Mammary epithelial cell (primary cell): ENCODE results near the gene PCDHGB1.

Experiments
- CTCF ChIP-seq, 2 donors: IDR thresholded peaks in 1 of 2; conservative IDR thresholded peaks in 1 of 2; 2 replicates each; pipeline ENCODE4 v1.5.1; 2011 to 2012; ENCODE audit warnings: inconsistent platforms in 2 of 2, low read length in 2 of 2, mild to moderate bottlenecking in 2 of 2, control low read depth in 1 of 2, low read depth in 1 of 2; ENCODE audit not compliant: insufficient read depth in 1 of 2; ENCODE audit errors: extremely low read depth in 1 of 2
- EZH2 ChIP-seq: IDR thresholded peaks from 2 replicates; pipeline ENCODE4 v1.6.1; 2012; ENCODE audit warnings: low read length, inconsistent platforms, borderline replicate concordance

DNA sequence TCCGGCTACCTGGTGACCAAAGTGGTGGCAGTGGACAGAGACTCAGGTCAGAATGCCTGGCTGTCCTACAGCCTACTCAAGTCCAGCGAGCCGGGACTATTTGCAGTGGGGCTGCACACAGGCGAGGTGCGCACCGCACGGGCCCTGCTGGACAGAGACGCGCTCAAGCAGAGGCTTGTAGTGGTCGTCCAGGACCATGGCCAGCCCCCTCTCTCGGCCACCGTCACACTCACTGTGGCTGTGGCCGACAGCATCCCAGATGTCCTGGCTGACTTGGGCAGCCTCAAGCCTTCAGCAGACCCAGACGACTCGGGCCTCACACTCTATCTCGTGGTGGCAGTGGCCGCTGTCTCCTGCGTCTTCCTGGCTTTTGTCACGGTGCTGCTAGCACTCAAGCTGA is 7.1 kb downstream of the PCDHGB1 start:
- no peak for TF ChIP-seq CTCF (conservative IDR thresholded peaks at IDR 0.05 in 1 of 2, IDR thresholded peaks at IDR 0.05 in 1 of 2; ENCODE audit: extremely low read depth in 1 of 2, insufficient read depth in 1 of 2, low read depth in 1 of 2, low read length in 2 of 2)
- TF ChIP-seq EZH2: no peak
